ENCODE data around the gene AMIGO1. TPM values are rescaled to one million over a fixed set of nuclear protein-coding genes. Genes with fewer than 3 reads are reported as not detected.

The AMIGO1 gene
- total RNA-seq, 4 donors from 2014 or later, result 1.0 to 10.1 (median 3.8) TPM

DNA sequence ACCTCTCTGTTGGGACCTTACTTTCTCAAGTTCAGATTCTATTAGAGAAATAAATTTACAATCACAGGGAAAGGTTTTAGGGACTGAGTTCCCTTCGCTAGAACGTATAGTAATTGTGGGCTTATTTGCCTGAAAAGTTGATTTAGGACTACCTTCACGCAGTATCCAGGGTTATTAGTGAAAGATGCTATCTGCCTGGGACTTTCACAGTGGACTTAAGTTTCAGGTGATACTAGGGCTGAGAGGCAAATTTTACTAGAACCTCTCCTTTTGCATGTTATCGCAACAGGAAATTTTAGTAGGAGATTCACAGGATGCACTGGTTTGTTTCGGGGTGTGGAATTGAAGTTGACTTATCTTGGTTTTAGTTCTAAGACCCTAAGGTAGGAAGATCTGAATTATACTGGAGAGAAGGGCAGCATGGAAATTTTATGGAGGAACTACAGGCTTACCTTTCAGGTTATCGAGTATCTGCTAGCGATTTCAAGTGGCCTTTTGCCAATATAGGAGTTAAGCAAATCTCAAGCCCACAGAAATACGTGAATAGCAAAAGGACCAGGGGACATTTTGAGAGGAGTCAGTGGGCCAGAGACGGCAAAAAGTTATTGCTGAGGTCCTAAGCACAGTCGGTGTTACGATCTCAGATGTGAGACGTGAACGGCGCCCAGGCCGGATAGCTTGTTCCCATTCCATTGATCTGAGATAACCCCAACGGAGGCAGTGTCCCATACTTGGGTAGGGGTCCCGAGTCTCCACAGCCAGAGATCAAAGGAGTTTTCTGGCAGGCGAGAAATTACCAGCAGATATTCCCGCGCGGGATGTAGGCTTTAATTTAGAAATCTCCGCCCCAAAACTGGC, 38.2 kb upstream of the AMIGO1 start:
- intact Hi-C loops (cut with DNase I; ENCODE audit: low total_unique reads), result loop anchor here (5.0 to 10.0 kb wide), 2 partner anchors 87 to 230 kb away; no protein-coding TSS in a partner anchor
- Histone ChIP-seq H3K27me3 (no peaks in the 10 kb centered on the region), H3K4me1 (peaks cover 0 to 9% of the 10 kb centered on the region in 2 donors), H3K9me3 (no peaks in the 10 kb centered on the region), H3K4me3 (peak overlapping the region; percentile 80 to 92), H3K36me3 (no peaks in the 10 kb centered on the region), H3K27ac (peak overlapping the region; percentile 95 to 97)
- DNase-seq, result peak in 1 of 2 donors; percentile 43
- no peak for TF ChIP-seq CTCF (IDR thresholded peaks at IDR 0.05)
- no peak for TF ChIP-seq POLR2A (IDR thresholded peaks at IDR 0.05)

GRCh38 chr1:109546311-109547109, 37.0 kb upstream of the AMIGO1 start:
- intact Hi-C loops (cut with DNase I; ENCODE audit: low total_unique reads), result loop anchor here (5.0 to 10.0 kb wide), 2 partner anchors 88 to 231 kb away; no protein-coding TSS in a partner anchor
- Histone ChIP-seq H3K27me3 (no peaks in the 10 kb centered on the region), H3K9me3 (no peaks in the 10 kb centered on the region), H3K27ac (peak overlapping the region; percentile 95 to 97), H3K4me3 (peak overlapping the region in 1 of 2 donors; percentile 80), H3K4me1 (peaks cover 0 to 8% of the 10 kb centered on the region in 2 donors), H3K36me3 (no peaks in the 10 kb centered on the region)
- TF ChIP-seq CTCF (IDR thresholded peaks at IDR 0.05), result peak; percentile 86 to 98 (median 93)
- TF ChIP-seq POLR2A (IDR thresholded peaks at IDR 0.05), result no peak
- DNase-seq, result peak; percentile 85 to 92

- Histone ChIP-seq H3K27me3 (no peaks in the 10 kb centered on the region), H3K4me1 (no peaks in the 10 kb centered on the region), H3K4me3 (no peak overlapping the region), H3K36me3 (no peaks in the 10 kb centered on the region), H3K9me3 (no peaks in the 10 kb centered on the region), H3K27ac (no peak overlapping the region)
- no peak for TF ChIP-seq CTCF (IDR thresholded peaks at IDR 0.05)
- TF ChIP-seq POLR2A (IDR thresholded peaks at IDR 0.05), result no peak
- no peak for DNase-seq
- intact Hi-C loops (cut with DNase I; ENCODE audit: low total_unique reads), result loop anchor here (10.0 kb wide), 1 partner anchor 91 kb away; no protein-coding TSS in a partner anchor
Measured at GRCh38 chr1:109543988-109544735, 34.6 kb upstream of the AMIGO1 start.

DNA sequence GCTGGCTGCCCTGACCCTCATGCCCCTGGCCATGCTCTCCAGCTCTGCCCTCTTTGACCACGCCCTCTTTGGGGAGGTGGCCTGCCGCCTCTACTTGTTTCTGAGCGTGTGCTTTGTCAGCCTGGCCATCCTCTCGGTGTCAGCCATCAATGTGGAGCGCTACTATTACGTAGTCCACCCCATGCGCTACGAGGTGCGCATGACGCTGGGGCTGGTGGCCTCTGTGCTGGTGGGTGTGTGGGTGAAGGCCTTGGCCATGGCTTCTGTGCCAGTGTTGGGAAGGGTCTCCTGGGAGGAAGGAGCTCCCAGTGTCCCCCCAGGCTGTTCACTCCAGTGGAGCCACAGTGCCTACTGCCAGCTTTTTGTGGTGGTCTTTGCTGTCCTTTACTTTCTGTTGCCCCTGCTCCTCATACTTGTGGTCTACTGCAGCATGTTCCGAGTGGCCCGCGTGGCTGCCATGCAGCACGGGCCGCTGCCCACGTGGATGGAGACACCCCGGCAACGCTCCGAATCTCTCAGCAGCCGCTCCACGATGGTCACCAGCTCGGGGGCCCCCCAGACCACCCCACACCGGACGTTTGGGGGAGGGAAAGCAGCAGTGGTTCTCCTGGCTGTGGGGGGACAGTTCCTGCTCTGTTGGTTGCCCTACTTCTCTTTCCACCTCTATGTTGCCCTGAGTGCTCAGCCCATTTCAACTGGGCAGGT, 33.9 kb upstream of the AMIGO1 start:
- Histone ChIP-seq H3K4me3 (no peak overlapping the region), H3K4me1 (no peaks in the 10 kb centered on the region), H3K27me3 (no peaks in the 10 kb centered on the region)

More for the DNA sequence above, 33.9 kb upstream of the AMIGO1 start:
- H3K36me3 ChIP-seq, result no peaks in the 10 kb centered on the region
- no peak for DNase-seq
- H3K9me3 ChIP-seq, result no peaks in the 10 kb centered on the region
- intact Hi-C loops (cut with DNase I; ENCODE audit: low total_unique reads), result loop anchor here (10.0 kb wide), 1 partner anchor 91 kb away; no protein-coding TSS in a partner anchor
- no peak overlapping the region for H3K27ac ChIP-seq
- TF ChIP-seq CTCF (IDR thresholded peaks at IDR 0.05) (no peak), POLR2A (IDR thresholded peaks at IDR 0.05) (no peak)
